OCI-LY3 (cell line): Measurements from ENCODE around the gene CTXND2.

ENCODE experiments used
- H2AFZ ChIP-seq: fragments of 200-600, 300-600 bp; shearing (Covaris generic); 2 replicates; pipeline ENCODE4 v1.6.0; 2014; ENCODE audit warnings: antibody characterized with exemption, low read depth, low read length
- H3K27ac ChIP-seq: fragments of 200-600, 300-600 bp; sonication (generic); 2 replicates; pipeline ENCODE4 v1.5.1; 2014; ENCODE audit warnings: mild to moderate bottlenecking, low read length, moderate library complexity, mixed read lengths
- H3K27me3 ChIP-seq: fragments of 200-600, 300-600 bp; sonication (generic); 2 replicates; pipeline ENCODE4 v1.6.1; 2014; ENCODE audit warnings: low read depth, low read length, mixed read lengths
- H3K36me3 ChIP-seq: fragments of 200-600, 300-600 bp; sonication (generic); replicated peaks from 2 replicates; pipeline ENCODE3; 2014; ENCODE audit warnings: low read depth, low read length, mixed read lengths
- H3K4me1 ChIP-seq: fragments of 300-600, 200-600 bp; sonication (generic); 2 replicates; pipeline ENCODE4 v1.6.1; 2014; ENCODE audit warnings: low read length, mixed read lengths
- H3K4me2 ChIP-seq: fragments of 200-600, 300-600 bp; sonication (generic); 2 replicates; pipeline ENCODE4 v1.6.1; 2014; ENCODE audit warnings: low read length, mixed read lengths
- H3K4me3 ChIP-seq: fragments of 300-600, 200-600 bp; sonication (generic); 2 replicates; pipeline ENCODE4 v1.5.1; 2014; ENCODE audit warnings: antibody characterized with exemption, mild to moderate bottlenecking, low read length, moderate library complexity
- H3K79me2 ChIP-seq: fragments of 300-600, 200-600 bp; shearing (Covaris generic); 2 replicates; pipeline ENCODE4 v1.6.1; 2014; ENCODE audit warnings: mild to moderate bottlenecking, low read length, mixed read lengths
- H3K9ac ChIP-seq: fragments of 300-600, 200-600 bp; shearing (Covaris generic); 2 replicates; pipeline ENCODE4 v1.6.0; 2014; ENCODE audit warnings: mild to moderate bottlenecking, low read length, moderate library complexity
- H3K9me3 ChIP-seq: fragments of 200-600, 300-600 bp; shearing (Covaris generic); 2 replicates; pipeline ENCODE4 v1.6.1; 2014; ENCODE audit warnings: low read length, mixed read lengths; ENCODE audit not compliant: insufficient read depth
- H4K20me1 ChIP-seq: fragments of 200-600, 300-600 bp; sonication (generic); 2 replicates; pipeline ENCODE4 v1.6.1; 2016; ENCODE audit warnings: low read length, mixed read lengths; ENCODE audit not compliant: insufficient read depth
- EZH2phosphoT487 ChIP-seq: fragments of 200-600 bp; shearing (Covaris generic); IDR thresholded peaks from 2 replicates; pipeline ENCODE4 v1.6.1; 2018; ENCODE audit warnings: antibody characterized with exemption, mixed run types, low read depth
- TF ChIP-seq, protein P1 (sequence below): fragments of 200-600, 300-600 bp; sonication (generic); IDR thresholded peaks from 2 replicates; pipeline ENCODE4 v1.5.1; 2014; ENCODE audit warnings: antibody characterized with exemption, low read length, low read depth

Gene CTXND2

GRCh38 chr1:150931773-150932172, 44.8 kb downstream of the CTXND2 start:
- Histone ChIP-seq H3K27ac (no peak overlapping the region), H3K4me2 (no peak overlapping the region), H2AFZ (no peak overlapping the region), H4K20me1 (peaks cover 6% of the 10 kb centered on the region; the same call in 1 of the 2 replicates), H3K27me3 (no peaks in the 10 kb centered on the region), H3K4me1 (peaks cover 19% of the 10 kb centered on the region), H3K9me3 (no peaks in the 10 kb centered on the region), H3K36me3 (peaks cover 73% of the 10 kb centered on the region), H3K4me3 (no peak overlapping the region), H3K9ac (no peak overlapping the region), H3K79me2 (peaks cover 35% of the 10 kb centered on the region)
- no peak for TF ChIP-seq EZH2phosphoT487
- TF ChIP-seq, protein P1, sequence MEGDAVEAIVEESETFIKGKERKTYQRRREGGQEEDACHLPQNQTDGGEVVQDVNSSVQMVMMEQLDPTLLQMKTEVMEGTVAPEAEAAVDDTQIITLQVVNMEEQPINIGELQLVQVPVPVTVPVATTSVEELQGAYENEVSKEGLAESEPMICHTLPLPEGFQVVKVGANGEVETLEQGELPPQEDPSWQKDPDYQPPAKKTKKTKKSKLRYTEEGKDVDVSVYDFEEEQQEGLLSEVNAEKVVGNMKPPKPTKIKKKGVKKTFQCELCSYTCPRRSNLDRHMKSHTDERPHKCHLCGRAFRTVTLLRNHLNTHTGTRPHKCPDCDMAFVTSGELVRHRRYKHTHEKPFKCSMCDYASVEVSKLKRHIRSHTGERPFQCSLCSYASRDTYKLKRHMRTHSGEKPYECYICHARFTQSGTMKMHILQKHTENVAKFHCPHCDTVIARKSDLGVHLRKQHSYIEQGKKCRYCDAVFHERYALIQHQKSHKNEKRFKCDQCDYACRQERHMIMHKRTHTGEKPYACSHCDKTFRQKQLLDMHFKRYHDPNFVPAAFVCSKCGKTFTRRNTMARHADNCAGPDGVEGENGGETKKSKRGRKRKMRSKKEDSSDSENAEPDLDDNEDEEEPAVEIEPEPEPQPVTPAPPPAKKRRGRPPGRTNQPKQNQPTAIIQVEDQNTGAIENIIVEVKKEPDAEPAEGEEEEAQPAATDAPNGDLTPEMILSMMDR: no peak

DNA sequence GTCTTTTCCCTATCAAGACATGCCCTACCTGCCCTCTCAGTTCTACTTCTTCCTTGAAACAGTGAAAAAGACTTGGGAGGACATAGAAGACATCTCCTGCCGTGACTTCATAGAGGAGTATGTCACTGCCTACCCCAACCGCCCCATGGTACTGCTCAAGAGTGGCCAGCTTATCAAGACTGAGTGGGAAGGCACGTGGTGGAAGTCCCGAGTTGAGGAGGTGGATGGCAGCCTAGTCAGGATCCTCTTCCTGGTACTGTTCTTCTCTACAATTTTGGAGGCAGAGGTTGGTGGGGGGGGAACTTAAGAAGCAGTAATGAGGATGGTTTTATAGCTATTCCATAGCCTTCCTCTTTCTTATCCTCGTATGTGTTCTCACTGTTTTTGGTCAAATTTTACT, 57.9 kb downstream of the CTXND2 start:
- no peak overlapping the region for H2AFZ ChIP-seq
- no peak overlapping the region for H3K4me2 ChIP-seq
- H3K27me3 ChIP-seq: no peaks in the 10 kb centered on the region
- H3K36me3 ChIP-seq: peaks cover 67% of the 10 kb centered on the region
- no peak overlapping the region for H3K4me3 ChIP-seq
- no peak overlapping the region for H3K9ac ChIP-seq
- no peaks in the 10 kb centered on the region for H4K20me1 ChIP-seq
- H3K79me2 ChIP-seq: no peaks in the 10 kb centered on the region
- no peaks in the 10 kb centered on the region for H3K9me3 ChIP-seq
- H3K4me1 ChIP-seq: no peaks in the 10 kb centered on the region
- H3K27ac ChIP-seq: no peak overlapping the region
- TF ChIP-seq EZH2phosphoT487: no peak
- TF ChIP-seq, protein P1: no peak

- Histone ChIP-seq H3K36me3 (peaks cover 59% of the 10 kb centered on the region), H2AFZ (no peak overlapping the region), H3K4me3 (no peak overlapping the region), H3K27ac (no peak overlapping the region), H4K20me1 (no peaks in the 10 kb centered on the region), H3K9ac (no peak overlapping the region), H3K9me3 (no peaks in the 10 kb centered on the region), H3K27me3 (no peaks in the 10 kb centered on the region), H3K79me2 (no peaks in the 10 kb centered on the region), H3K4me1 (no peaks in the 10 kb centered on the region), H3K4me2 (no peak overlapping the region)
- TF ChIP-seq EZH2phosphoT487: no peak
- TF ChIP-seq, protein P1: no peak
These were observed 67.8 kb downstream of the CTXND2 start for GRCh38 chr1:150954708-150955107.

GRCh38 chr1:150955280-150955679, 68.3 kb downstream of the CTXND2 start:
- Histone ChIP-seq H4K20me1 (no peaks in the 10 kb centered on the region), H3K27me3 (no peaks in the 10 kb centered on the region), H3K79me2 (no peaks in the 10 kb centered on the region), H2AFZ (no peak overlapping the region), H3K9ac (no peak overlapping the region), H3K36me3 (peaks cover 59% of the 10 kb centered on the region), H3K4me3 (no peak overlapping the region), H3K27ac (no peak overlapping the region), H3K9me3 (no peaks in the 10 kb centered on the region), H3K4me1 (no peaks in the 10 kb centered on the region), H3K4me2 (no peak overlapping the region)
- TF ChIP-seq, protein P1: no peak
- no peak for TF ChIP-seq EZH2phosphoT487
